Activated T-cell treated with anti-CD3 and anti-CD28 coated beads for 1 hour (primary cell): ENCODE measurements around the gene UBE2K.
"Not testable (repeated sequence)": the region's sequence is repeated elsewhere in the genome, so short reads cannot be mapped to it uniquely, and the experiment has no call there.

Source experiments
- DNase-seq: peaks from one replicate; pipeline ENCODE4 v3.0.0-alpha.2; 2020; ENCODE audit warnings: low read depth

The UBE2K gene

GRCh38 chr4:39729557-39729956, 31.6 kb downstream of the UBE2K start:
- no peak for DNase-seq

DNA sequence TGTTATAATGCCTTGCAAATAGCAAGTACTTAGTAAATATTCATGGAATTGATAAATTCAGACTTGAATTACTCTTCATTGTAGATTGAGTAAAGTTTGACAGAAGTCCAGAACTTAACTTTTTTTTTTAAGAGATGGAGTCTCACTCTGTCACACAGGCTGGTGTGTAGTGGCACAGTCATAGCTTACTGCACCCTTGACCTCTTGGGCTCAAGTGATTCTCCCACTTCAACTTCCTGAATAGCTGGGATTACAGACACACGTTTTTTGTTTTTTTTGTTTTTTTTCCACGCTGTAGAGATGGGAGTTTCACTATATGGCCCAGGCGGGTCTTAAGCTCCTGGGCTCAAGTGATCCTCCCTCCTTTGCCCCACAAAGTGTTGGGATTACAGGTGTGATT, 32.1 kb downstream of the UBE2K start:
- no peak for DNase-seq

GRCh38 chr4:39731908-39732307, 34.0 kb downstream of the UBE2K start:
- no peak for DNase-seq

DNA sequence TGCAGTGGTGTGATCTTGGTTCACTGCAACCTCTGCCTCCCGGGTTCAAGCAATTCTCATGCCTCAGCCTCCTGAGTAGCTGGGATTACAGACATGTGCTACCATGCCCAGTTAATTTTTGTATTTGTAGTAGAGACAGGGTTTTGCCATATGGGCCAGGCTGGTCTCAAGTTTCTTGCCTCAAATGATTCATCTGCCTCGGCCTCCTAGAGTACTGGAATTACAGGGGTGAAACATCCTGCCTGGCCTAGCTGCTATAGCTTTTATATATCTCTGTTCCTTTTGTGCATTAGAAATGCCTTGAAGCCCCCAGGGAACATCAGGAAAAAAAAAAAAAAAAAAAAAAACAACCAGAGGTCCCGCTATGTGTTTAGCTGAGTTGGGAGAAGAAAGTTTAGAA, 34.8 kb downstream of the UBE2K start:
- no peak for DNase-seq

GRCh38 chr4:39739591-39739990, 41.7 kb downstream of the UBE2K start:
- not testable (repeated sequence) for DNase-seq

DNA sequence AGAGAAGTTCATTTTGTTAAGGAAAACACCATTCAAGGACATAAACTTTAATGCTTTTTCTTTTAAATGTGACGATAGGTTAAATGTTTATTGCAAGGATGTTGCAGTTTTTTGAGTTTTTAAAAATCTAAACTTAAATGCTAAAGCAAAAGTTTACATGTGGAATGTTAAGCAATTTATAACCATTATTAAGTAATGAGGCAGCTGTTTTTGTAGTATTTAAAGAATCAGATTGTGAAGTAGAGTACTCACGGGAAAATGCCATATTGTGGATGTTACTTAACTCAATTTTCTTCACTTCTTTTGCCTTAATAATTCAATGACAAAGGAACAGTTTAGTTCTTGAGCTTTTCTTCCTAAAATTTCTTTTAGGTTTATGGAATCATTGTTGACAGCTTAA, 43.5 kb downstream of the UBE2K start:
- DNase-seq = no peak

DNA sequence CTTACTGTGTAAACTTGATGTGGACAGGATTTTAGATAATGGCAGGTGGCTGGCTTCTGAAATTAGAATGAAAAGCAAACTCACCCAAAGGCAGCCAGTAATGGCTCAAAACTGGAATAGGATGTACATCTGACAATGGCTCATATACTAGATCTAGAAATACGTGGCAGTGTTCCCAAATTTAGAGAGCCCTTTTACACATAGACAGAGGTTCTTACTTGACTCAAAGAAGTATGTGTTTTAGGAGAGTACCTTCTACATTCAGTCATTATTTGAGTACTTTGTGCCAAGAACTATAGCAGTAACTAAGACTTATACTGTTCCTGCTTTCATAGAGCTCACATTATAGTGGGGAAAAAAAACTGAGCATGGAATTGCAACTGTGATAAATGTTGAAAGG, 48.0 kb downstream of the UBE2K start:
- DNase-seq = no peak

- DNase-seq = no peak
These were observed 52.3 kb downstream of the UBE2K start for GRCh38 chr4:39750216-39750615.

DNA sequence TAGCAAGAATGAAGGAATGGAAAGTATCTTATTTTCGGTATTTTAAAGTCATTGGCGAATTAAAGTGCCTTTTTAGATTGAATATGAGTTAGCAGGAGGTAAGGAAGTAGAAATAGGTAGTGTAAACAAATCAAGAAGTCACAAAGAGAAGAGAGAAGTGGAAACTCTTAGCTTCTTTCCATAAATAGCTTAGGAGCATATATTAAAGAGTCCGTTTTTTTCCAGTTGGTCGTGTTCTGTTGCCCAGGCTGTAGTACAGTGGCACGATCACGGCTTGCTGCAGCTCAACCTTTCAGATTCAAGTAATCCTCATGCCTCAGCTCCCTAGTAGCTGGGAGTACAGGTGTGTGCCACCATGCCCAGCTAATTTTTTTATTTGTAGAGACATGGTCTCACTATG, 56.4 kb downstream of the UBE2K start:
- no peak for DNase-seq

DNA sequence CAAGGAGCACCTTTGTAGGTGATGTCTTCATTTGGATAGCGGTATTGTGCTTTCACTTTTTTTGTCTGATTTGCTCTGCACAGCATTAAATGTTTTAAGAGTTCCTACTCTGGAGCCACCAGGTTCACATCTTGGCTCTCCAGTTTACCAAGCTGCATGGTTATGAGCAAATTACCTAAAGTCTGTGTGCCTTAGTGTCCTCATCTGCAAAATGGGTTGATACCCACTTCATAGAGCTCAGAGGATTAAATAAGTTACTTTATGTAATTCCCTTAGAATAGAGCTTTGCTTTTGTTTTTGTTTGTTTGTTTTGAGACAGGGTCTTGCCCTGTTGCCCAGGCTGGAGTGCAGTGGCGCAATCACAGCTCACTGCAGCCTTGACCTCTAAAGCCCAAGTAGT, 58.2 kb downstream of the UBE2K start:
- DNase-seq = no peak

DNA sequence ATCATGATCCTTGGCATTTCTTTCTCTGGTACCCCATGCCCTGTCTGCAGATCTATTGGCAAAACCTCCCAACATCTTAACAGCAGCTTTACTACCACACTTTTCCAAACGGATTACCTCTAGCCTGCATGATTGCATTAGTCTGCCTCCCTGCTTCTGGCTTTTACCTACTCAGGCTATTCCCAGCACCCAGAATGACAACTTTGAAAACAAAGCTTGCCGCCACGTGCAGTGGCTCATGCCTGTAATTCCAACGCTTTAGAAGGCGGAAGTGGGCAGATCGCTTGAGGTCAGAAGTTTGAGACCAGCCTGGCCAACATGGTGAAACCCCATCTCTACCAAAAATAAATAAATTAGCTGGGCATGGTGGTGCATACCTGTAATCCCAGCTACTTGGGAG, 60.2 kb downstream of the UBE2K start:
- DNase-seq = no peak

GRCh38 chr4:39759569-39759968, 61.6 kb downstream of the UBE2K start:
- no peak for DNase-seq

DNA sequence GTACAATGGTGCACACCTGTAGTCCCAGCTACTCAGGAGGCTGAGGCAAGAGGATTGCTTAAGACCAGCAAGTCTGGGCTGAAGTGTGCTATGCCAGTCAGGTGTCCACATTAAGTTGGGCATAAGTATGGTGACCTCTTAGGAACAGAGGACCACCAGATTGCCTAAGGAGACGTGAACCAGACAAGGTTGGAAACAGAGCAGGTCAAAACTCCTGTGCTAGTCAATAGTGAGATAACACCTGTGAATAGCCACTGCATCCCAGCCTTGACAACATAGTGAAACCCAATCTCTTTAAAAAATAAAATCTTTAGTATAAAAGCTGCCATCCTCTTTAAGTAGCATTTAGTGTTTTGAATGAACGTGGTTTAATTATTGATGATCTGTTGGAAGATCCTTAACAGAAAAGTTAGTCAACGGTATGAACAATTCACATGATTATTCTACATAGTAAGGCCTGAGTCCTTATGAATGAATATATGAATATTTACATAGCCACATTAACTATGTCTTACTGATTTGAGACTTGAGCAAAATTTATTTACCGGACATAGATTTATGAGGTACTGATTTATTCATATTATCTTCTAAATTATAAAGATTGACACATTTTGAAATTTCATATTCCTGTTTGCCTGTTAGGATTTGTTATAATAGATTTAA, 63.2 kb downstream of the UBE2K start:
- no peak for DNase-seq

GRCh38 chr4:39763714-39764572, 66.0 kb downstream of the UBE2K start:
- no peak for DNase-seq

DNA sequence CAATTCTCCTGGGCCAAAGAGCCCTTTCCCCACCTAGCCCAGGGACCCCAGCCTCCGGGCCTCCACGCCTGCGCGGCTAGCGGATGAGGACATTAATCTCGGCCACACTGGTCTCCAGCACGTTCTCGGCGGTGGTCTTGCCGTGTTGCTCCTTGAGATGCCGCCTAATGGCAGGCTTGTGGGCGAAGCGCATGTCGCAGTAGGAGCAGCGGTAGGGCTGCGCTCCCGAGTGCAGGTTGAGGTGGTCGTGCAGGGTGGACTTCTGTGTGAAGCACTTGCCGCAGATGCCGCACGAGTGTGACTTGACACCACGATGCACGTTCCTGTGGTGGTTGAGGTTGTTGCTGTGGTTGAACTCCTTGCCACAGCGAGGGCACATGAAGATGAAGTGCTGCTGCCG, 72.1 kb downstream of the UBE2K start:
- no peak for DNase-seq

- DNase-seq = no peak
These were observed 72.5 kb downstream of the UBE2K start for GRCh38 chr4:39770471-39770870.

GRCh38 chr4:39770969-39771724, 73.2 kb downstream of the UBE2K start:
- no peak for DNase-seq

DNA sequence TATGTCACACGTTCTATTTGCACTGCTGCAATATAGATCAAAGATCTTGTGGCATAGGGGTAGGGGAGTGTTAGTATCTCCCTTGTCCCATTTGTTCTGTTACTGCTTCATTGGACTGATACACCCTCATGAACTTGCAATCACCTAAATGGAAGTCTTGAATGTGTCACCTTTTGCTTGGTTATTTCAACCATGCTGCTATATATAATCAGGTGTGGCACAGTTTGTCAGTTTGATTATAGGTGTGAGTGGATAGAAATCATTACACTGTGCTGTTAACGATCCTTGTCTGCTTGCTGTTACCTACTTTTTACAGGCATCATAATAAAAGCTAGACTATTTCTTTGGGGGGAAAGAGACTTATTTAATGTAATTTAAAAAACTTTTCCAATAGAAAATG, 84.1 kb downstream of the UBE2K start:
- not testable (repeated sequence) for DNase-seq

- DNase-seq = no peak
These were observed 87.1 kb downstream of the UBE2K start for GRCh38 chr4:39785083-39785482.

DNA sequence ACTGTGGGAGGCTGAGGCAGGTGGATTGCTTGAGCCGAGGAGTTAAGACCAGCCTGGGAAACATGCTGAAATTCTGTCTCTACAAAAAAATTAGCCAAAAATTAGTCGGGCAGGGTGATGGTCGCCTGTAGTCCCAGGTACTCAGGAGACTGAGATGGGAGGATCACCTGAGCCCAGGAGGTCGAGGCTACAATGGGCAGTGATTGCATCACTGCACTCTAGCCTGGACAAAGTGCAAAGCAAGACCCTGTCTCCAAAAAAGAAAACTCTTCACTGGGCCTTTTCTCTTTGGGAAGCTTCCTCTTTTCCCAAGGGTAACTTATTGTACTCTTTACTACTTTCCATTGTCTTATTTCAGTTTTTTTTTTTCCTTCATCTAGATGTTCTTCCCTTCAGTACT, 88.9 kb downstream of the UBE2K start:
- DNase-seq = no peak

DNA sequence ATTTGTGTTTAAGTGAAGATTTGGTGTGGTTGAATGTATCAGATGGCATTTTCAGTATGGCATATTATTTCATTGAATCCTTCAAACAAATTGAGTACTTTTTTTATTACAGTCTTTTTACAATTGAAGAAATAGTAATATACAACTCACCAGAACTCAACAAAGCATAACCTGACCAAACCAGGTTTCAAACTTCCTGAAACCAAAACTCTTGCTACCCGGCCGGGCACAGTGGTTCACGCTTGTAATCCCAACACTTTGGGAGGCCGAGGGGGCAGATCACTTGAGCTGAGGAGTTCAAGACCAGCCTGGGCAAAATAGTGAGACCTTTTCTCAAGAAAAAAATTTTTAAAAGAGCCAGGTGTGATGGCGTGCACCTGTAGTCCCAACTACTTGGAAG, 94.2 kb downstream of the UBE2K start:
- DNase-seq = no peak

DNA sequence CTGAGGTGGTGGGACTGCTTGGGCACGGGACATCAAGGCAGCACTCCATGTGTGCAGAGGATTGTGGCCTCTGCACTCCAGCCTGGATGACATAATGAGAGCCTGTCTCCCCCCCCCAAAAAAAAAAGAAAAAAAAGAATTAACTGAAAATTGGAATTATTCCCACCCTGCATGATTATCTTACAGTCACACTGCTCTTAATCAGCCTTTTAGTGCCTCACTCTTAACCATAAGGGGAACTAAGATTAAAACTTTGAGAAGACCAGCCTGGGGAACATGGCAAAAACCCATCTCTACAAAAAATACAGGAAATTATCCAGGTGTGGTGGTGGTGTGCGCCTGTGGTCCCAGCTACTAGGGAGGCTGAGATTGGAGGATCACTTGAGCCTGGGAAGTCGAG, 94.6 kb downstream of the UBE2K start:
- DNase-seq = no peak

DNA sequence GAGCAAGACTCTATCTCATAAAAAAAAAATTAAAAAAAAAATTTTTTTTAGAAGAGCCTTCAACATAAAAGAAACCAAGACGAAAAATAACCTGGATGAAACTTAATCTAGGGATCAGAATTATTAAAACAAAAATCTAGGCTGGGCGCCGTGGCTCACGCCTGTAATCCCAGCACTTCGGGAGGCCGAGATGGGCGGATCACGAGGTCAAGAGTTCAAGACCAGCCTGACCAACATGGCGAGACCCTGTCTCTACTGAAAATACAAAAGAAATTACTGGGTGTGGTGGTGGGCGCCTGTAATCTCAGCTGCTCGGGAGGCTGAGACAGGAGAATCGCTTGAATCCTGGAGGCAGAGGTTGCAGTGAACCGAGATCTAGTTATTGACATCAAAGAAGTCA, 95.0 kb downstream of the UBE2K start:
- DNase-seq = not testable (repeated sequence)
